Activated CD4-positive, alpha-beta T cell treated with anti-CD3 and anti-CD28 coated beads for 36 hours (primary cell): ENCODE data around the gene CASP8. TPM values are rescaled to one million over a fixed set of nuclear protein-coding genes. Genes with fewer than 3 reads are reported as not detected.
"Not testable (repeated sequence)": the region's sequence is repeated elsewhere in the genome, so short reads cannot be mapped to it uniquely, and the experiment has no call there.

Experiments used
- ATAC-seq: fragments of 200-7000 bp; cut with Tn5 transposase; one replicate; pipeline ENCODE4 v1.10.0; 2021; ENCODE audit warnings: mild to moderate bottlenecking, moderate library complexity
- CTCF ChIA-PET: fragments of 350-600 bp; sonication (Branson Sonifier 250); formaldehyde crosslinking; loops from one replicate; lab custom pipeline; 2021; ENCODE audit warnings: antibody characterized with exemption; lab: Charles Lee
- POLR2A ChIA-PET: fragments of 350-600 bp; sonication (Branson Sonifier 250); formaldehyde crosslinking; loops from one replicate; lab custom pipeline; 2021; ENCODE audit warnings: antibody characterized with exemption, inconsistent platforms; lab: Charles Lee
- DNase-seq: peaks from one replicate; pipeline ENCODE4 v3.0.0-alpha.2; 2020
- H3K27ac Mint-ChIP-seq: one replicate; pipeline ENCODE4 v1.8.0; 2021; ENCODE audit warnings: mixed read lengths
- H3K27me3 Mint-ChIP-seq: one replicate; pipeline ENCODE4 v1.8.0; 2021; ENCODE audit warnings: mixed read lengths
- H3K36me3 Mint-ChIP-seq: one replicate; pipeline ENCODE4 v1.8.0; 2021; ENCODE audit warnings: low read depth, mixed read lengths
- H3K4me1 Mint-ChIP-seq: one replicate; pipeline ENCODE4 v1.8.0; 2021; ENCODE audit warnings: mixed read lengths
- H3K4me3 Mint-ChIP-seq: one replicate; pipeline ENCODE4 v1.8.0; 2021; ENCODE audit warnings: mild to moderate bottlenecking, moderate library complexity, mixed read lengths
- H3K9me3 Mint-ChIP-seq: one replicate; pipeline ENCODE4 v1.8.0; 2021; ENCODE audit warnings: low read depth, mixed read lengths
- intact Hi-C, 2 experiments: fragments of 100-400 bp; cut with DNase I in 1 of 2; cut with micrococcal nuclease in 1 of 2; formaldehyde crosslinking; loops; one replicate each; pipeline versions ENCODE4 v1.14.2 to v1.15.1; 2022 to 2024; cut with DNase I, micrococcal nuclease
- total RNA-seq, 2 experiments: library from RNA; stranded (reverse); gene quantifications; one replicate each; pipeline ENCODE4 v1.2.3, GENCODE V29; 2021

CASP8 gene
- total RNA-seq, 2 experiments from 2014 or later = 45.1 to 49.1 TPM

DNA sequence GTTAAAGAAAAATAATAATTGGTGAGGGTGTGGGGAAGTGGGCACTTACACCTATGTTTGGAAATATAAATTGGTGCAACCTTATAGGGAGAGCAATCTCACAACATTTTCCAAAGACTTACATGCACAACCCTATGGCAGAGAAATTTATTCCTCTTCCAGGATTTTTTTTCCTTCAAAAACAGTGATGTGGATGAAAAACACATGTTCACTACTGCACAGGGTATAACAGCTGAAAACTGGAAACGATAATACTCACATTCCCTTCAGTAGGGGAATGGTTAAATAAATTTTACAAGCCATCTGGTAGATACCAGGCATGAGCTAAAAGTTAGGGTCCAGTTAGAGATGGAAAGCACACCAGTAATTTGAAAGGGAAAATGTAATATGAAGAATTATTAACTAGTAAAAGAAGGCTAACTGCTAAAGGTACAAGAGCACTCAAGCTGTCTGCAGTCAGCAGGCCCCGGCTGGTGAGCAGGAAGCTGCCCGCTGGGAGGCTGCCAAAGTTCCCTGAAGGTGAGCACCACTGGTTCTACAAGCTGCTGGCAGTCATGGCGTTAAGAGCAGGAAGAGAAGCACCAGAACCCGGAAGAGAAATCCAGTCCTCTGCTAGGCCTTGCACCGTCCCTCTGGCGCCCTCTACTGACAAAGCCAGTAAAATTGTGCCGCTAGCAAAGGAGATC is 28.4 kb upstream of the CASP8 start:
- POLR2A ChIA-PET = interaction anchor here (0.6 to 2.5 kb wide), 7 partner anchors 27 to 304 kb away, joined by 4 to 17 read pairs (median 6); partner anchors contain the start of genes CASP10 and CASP8
- no peaks in the 10 kb centered on the region for H3K27me3 Mint-ChIP-seq
- peak overlapping the region; percentile 68 for H3K4me3 Mint-ChIP-seq
- peak; percentile 47 for ATAC-seq
- peaks cover 10% of the 10 kb centered on the region for H3K36me3 Mint-ChIP-seq
- CTCF ChIA-PET = interaction anchor here (0.6 to 4.4 kb wide), 69 partner anchors 10 to 426 kb away, joined by 3 to 99 read pairs (median 5); partner anchors contain the start of genes CASP10, CASP8, CFLAR and NIF3L1
- peaks cover 49% of the 10 kb centered on the region for H3K4me1 Mint-ChIP-seq
- DNase-seq = peak; percentile 96
- H3K9me3 Mint-ChIP-seq = no peaks in the 10 kb centered on the region
- H3K27ac Mint-ChIP-seq = peak overlapping the region; percentile 78
- intact Hi-C loops = loop anchor here (1.0 to 10.0 kb wide), 14 partner anchors 19 to 549 kb away; partner anchors contain the start of genes STRADB (in 2 of the 2), TMEM237 (in 2 of the 2), TRAK2 (in 2 of the 2) and ALS2 (in 1 of the 2)

DNA sequence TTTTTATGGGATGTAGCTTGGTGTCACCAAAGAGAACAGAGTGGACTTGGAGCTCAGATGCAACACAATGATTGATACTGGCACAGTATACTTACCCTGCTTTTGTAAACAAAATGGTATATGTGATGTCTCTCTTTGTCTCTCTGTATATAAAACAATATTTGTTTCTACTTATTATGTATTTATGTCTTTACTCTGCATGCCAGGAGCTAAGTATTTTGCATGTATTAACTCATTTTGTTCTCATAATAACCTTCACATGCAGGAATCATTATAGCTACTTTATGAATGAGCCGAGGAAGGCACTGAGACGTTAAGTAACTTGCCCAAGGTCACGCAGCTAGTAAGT is 27.9 kb upstream of the CASP8 start:
- Mint-ChIP-seq H3K4me1 (peaks cover 54% of the 10 kb centered on the region), H3K9me3 (no peaks in the 10 kb centered on the region), H3K36me3 (peaks cover 13% of the 10 kb centered on the region), H3K27me3 (no peaks in the 10 kb centered on the region), H3K4me3 (peak overlapping the region; percentile 92), H3K27ac (peak overlapping the region; percentile 78)
- DNase-seq (no peak), ATAC-seq (no peak)
- CTCF ChIA-PET = interaction anchor here (0.6 to 4.4 kb wide), 65 partner anchors 11 to 373 kb away, joined by 3 to 99 read pairs (median 7); partner anchors contain the start of genes CASP10, CASP8, CFLAR and NIF3L1
- intact Hi-C loops = loop anchor here (1.0 to 10.0 kb wide), 14 partner anchors 20 to 548 kb away; partner anchors contain the start of genes STRADB (in 2 of the 2), TMEM237 (in 2 of the 2), TRAK2 (in 2 of the 2) and ALS2 (in 1 of the 2)
- POLR2A ChIA-PET = interaction anchor here (0.6 to 2.5 kb wide), 9 partner anchors 28 to 305 kb away, joined by 4 to 17 read pairs (median 6); partner anchors contain the start of genes CASP10 and CASP8

DNA sequence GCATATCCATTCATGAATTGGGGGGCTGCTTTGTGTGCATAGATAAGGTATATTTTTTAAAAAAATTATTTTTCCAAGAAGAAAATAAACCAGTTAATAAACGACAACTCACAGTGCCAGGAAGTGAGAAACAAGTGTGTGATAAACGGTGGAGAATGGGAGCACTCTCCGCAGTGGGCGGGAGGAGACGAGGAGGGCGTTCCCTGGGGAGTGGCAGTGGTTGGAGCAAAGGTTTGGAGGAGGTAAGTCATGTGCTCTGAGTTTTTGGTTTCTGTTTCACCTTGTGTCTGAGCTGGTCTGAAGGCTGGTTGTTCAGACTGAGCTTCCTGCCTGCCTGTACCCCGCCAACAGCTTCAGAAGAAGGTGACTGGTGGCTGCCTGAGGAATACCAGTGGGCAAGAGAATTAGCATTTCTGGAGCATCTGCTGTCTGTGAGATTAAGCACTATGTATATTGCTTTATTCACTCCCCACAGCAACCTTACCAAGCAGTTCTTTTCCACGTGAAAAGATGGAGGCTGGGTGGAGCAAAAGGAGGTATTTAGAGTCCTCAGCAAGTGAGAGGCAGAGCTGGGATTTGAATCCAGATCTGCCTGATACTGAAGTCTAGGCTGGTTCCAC is 27.0 kb upstream of the CASP8 start:
- peak overlapping the region; percentile 93 for H3K27ac Mint-ChIP-seq
- peaks cover 19% of the 10 kb centered on the region for H3K36me3 Mint-ChIP-seq
- CTCF ChIA-PET = interaction anchor here (0.5 to 4.4 kb wide), 47 partner anchors 10 to 947 kb away, joined by 3 to 99 read pairs (median 7); partner anchors contain the start of genes CASP10, CASP8, CFLAR and NIF3L1
- ATAC-seq (peak; percentile 91), DNase-seq (peak; percentile 92)
- peak overlapping the region; percentile 92 for H3K4me3 Mint-ChIP-seq
- H3K9me3 Mint-ChIP-seq = no peaks in the 10 kb centered on the region
- intact Hi-C loops = loop anchor here (1.0 to 10.0 kb wide), 15 partner anchors 21 to 547 kb away; partner anchors contain the start of genes HYCC2 (in 2 of the 2), STRADB (in 2 of the 2), TMEM237 (in 2 of the 2) and TRAK2 (in 2 of the 2)
- no peaks in the 10 kb centered on the region for H3K27me3 Mint-ChIP-seq
- peaks cover 57% of the 10 kb centered on the region for H3K4me1 Mint-ChIP-seq
- POLR2A ChIA-PET = interaction anchor here (0.5 to 2.5 kb wide), 17 partner anchors 27 to 1145 kb away, joined by 3 to 17 read pairs (median 4); partner anchors contain the start of genes CASP10, CASP8, NIF3L1 and ORC2

DNA sequence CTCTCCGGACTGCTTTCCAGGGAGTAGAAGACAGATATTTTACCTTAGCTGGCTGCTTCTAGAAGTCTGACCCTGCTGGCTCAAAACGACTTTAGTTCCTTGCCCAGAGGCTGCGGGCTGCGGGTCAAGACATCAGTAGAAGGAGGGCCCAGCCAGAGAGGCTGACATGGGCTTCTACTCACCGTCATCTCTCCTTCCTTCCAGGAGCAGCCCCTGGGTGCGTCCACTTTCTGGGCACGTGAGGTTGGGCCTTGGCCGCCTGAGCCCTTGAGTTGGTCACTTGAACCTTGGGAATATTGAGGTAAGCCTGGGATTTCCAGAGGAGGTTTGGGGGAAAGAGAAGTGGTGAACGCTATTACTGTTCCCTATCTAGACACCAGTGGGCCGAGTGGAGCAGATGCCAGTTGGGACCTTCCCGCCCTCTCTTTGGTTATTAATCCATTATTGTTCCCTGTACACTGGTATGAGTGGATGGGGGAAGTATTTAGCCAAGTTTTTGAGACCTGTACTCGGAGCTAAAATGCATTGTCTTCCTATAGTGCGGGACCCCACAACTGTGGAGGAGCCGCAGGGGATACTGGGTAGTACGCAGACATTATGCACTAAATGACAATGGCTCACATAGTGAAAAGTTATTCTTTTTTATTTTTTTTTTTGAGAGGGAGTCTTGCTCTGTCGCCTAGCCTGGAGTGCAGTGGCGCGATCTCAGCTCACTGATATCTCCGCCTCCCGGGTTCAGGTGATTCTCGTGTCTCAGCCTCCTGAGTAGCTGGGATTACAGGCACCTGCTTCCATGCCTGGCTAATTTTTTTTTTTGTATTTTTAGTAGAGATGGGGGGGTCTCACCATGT is 26.3 kb upstream of the CASP8 start:
- H3K36me3 Mint-ChIP-seq = peaks cover 21% of the 10 kb centered on the region
- no peaks in the 10 kb centered on the region for H3K27me3 Mint-ChIP-seq
- peak overlapping the region; percentile 93 for H3K27ac Mint-ChIP-seq
- H3K4me3 Mint-ChIP-seq = peak overlapping the region; percentile 92
- peak; percentile 14 for ATAC-seq
- POLR2A ChIA-PET = interaction anchor here (0.5 to 2.5 kb wide), 18 partner anchors 29 to 1144 kb away, joined by 3 to 17 read pairs (median 3); partner anchors contain the start of genes CASP10, NIF3L1, ORC2 and PPIL3
- peaks cover 50% of the 10 kb centered on the region for H3K4me1 Mint-ChIP-seq
- DNase-seq = peak; percentile 46
- CTCF ChIA-PET = interaction anchor here (0.6 to 4.4 kb wide), 35 partner anchors 9 to 344 kb away, joined by 3 to 99 read pairs (median 7); partner anchors contain the start of genes CASP10, CASP8, CFLAR and NIF3L1
- intact Hi-C loops = loop anchor here (1.0 to 10.0 kb wide), 15 partner anchors 21 to 547 kb away; partner anchors contain the start of genes HYCC2 (in 2 of the 2), STRADB (in 2 of the 2), TMEM237 (in 2 of the 2) and TRAK2 (in 2 of the 2)
- H3K9me3 Mint-ChIP-seq = no peaks in the 10 kb centered on the region

DNA sequence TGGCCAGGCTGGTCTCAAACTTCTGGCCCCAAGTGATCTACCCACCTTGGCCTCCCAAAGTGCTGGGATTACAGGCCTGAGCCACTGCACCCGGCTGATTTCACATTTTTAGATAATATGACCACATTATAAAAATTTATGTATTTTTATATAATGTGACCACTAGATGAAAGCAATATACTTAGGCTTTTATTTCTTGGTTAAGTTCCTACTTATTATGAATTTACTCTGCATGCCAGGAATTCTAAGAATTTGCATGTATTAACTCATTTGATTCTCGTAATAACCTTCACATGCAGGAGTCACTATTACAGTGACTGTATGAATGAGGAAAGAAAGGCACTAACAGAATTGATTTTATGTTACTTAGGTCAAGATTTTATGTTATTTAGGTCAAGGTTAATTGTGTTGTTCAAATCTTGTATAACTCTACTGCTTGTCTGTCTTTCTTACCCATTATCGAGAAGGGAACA is 25.6 kb upstream of the CASP8 start:
- DNase-seq (no peak), ATAC-seq (no peak)
- peak overlapping the region; percentile 92 for H3K4me3 Mint-ChIP-seq
- CTCF ChIA-PET = interaction anchor here (0.7 to 4.4 kb wide), 7 partner anchors 19 to 267 kb away, joined by 3 to 99 read pairs (median 5); partner anchors contain the start of gene CASP10
- H3K27ac Mint-ChIP-seq = peak overlapping the region; percentile 93
- H3K9me3 Mint-ChIP-seq = no peaks in the 10 kb centered on the region
- intact Hi-C loops = loop anchor here (5.0 to 10.0 kb wide), 4 partner anchors 38 to 943 kb away; partner anchors contain the start of gene TMEM237 (in 1 of the 2)
- H3K4me1 Mint-ChIP-seq = peaks cover 51% of the 10 kb centered on the region
- POLR2A ChIA-PET = interaction anchor here (0.6 to 1.7 kb wide), 5 partner anchors 28 to 523 kb away, joined by 3 to 4 read pairs (median 3); no protein-coding TSS in a partner anchor
- H3K36me3 Mint-ChIP-seq = peaks cover 27% of the 10 kb centered on the region
- no peaks in the 10 kb centered on the region for H3K27me3 Mint-ChIP-seq

DNA sequence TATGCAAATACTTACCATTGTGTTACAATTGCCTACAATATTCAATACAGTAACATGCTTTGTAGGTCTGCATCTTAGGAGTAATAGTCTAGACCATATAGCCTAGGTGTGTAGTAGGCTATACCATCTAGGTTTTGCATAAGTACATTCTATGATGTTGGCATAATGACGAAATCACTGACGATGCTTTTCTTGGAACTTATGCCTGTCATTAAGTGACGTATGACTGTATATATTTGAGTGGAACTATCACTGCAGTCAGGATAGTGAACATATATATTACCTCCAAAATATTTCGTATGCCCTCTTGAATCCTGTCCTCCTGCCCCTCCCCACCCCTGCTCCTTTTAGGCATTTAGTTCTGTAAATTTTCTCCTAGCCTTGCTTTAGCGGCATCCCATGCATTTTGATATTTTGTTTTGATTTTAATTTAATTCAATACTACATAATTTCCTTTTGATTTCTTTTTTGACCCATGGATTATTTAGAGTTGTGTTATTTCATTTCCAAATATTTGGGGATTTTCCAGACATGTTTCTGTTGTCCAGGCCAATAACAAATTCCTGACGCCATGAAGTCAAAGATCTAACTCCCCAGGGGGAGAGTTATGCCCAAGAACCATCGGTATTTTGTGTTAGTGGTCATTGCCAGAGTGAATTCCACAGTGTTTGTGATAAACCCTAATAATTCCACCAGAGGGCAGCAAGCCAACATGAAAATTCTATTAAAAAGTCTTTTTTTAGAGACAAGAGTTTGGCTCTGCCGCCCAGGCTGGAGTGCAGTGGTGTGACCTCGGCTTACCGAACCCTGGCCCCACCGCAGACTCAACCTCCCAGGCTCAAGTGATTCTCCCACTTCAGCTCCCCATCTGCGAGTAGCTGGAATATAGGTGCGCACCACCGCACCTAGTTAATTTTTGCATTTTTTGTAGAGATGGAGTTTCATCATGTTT is 24.2 kb upstream of the CASP8 start:
- H3K9me3 Mint-ChIP-seq = no peaks in the 10 kb centered on the region
- peaks cover 49% of the 10 kb centered on the region for H3K4me1 Mint-ChIP-seq
- peaks cover 40% of the 10 kb centered on the region for H3K36me3 Mint-ChIP-seq
- DNase-seq (peak; percentile 68), ATAC-seq (peak; percentile 10)
- no peaks in the 10 kb centered on the region for H3K27me3 Mint-ChIP-seq
- H3K27ac Mint-ChIP-seq = peak overlapping the region; percentile 91
- peak overlapping the region; percentile 92 for H3K4me3 Mint-ChIP-seq
- CTCF ChIA-PET = interaction anchor here (0.7 to 4.4 kb wide), 22 partner anchors 15 to 137 kb away, joined by 3 to 48 read pairs (median 3); partner anchors contain the start of genes CASP10, CASP8 and FLACC1
- POLR2A ChIA-PET = interaction anchor here (0.6 to 1.0 kb wide), 3 partner anchors 38 to 118 kb away, joined by 3 to 10 read pairs (median 4); no protein-coding TSS in a partner anchor
- intact Hi-C loops = loop anchor here (1.0 to 10.0 kb wide), 7 partner anchors 22 to 941 kb away; partner anchors contain the start of genes FZD7 (in 1 of the 2), STRADB (in 1 of the 2), TMEM237 (in 1 of the 2) and TRAK2 (in 1 of the 2)

DNA sequence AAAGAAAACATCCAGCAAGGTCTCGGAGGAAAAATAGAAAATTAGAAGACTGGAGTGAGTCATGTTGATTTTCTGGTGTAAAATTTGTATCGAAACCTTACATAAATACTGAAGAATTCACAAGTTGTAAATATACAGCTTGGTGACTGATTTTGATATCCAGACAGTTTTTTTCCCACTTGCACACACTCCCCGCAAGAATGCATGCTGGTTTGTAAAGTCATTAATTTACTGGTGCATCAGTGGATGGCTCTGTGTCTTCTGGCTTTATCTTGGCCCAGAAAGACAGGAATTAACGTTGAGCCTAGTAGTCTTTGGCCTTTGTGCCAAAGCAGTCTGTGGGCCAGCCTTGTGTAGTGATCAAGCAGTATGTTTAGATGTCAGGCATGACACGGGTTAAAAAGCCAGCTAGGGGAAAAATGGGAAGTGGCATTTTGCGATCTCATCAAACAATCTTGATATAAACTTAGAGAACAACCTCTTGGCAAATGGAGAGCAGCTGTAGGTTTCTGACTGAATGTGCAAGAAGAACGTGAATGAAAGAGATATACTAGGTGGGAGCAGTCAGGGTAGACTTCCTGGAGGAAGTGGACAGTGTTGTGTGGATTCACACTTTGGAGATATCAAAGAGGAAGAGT is 22.7 kb upstream of the CASP8 start:
- intact Hi-C loops = loop anchor here (5.0 to 10.0 kb wide), 3 partner anchors 35 to 940 kb away; partner anchors contain the start of gene TMEM237 (in 1 of the 2)
- Mint-ChIP-seq H3K27me3 (no peaks in the 10 kb centered on the region), H3K4me3 (no peak overlapping the region), H3K36me3 (peaks cover 52% of the 10 kb centered on the region), H3K4me1 (peaks cover 46% of the 10 kb centered on the region), H3K9me3 (peaks cover 2% of the 10 kb centered on the region), H3K27ac (peak overlapping the region; percentile 69)
- ATAC-seq (no peak), DNase-seq (no peak)
- CTCF ChIA-PET = interaction anchor here (0.5 to 2.5 kb wide), 17 partner anchors 23 to 272 kb away, joined by 3 to 26 read pairs (median 3); partner anchors contain the start of genes CASP8 and FLACC1
- POLR2A ChIA-PET = interaction anchor here (0.6 to 1.0 kb wide), 2 partner anchors 42 to 179 kb away, joined by 4 read pairs; no protein-coding TSS in a partner anchor

DNA sequence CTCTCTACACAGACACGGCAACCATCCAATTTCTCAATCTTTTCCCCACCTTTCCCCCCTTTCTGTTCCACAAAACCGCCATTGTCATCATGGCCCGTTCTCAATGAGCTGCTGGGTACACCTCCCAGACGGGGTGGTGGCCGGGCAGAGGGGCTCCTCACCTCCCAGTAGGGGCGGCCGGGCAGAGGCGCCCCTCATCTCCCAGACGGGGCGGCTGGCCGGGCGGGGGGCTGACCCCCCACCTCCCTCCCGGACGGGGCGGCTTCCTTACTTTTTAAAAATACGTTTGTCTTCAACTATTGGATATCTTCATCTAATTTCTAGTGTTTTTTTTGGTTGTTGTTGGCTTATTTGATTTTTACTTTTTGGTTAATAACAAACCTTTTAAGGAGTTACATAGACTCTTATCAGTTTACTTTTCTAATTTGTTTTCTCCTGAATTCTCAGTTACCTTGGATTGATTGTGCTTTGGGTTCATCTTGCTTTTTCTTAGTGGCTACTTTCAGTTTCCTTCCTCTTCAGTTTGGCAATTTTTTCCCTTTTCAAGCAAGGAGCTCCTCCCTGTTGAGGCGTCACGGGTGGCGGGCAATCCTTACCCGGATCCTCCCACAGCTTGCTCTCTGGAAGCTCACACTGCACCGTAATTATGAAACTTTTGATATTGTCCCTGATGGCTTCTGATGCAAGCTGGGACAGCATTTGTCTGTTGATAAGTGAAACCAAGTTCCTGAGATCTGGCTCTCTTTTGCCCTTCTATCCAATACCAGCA is 21.0 kb upstream of the CASP8 start:
- H3K36me3 Mint-ChIP-seq = peaks cover 49% of the 10 kb centered on the region
- ATAC-seq = peak; percentile 39
- not testable (repeated sequence) for H3K27me3 Mint-ChIP-seq, H3K4me3 Mint-ChIP-seq, H3K9me3 Mint-ChIP-seq
- CTCF ChIA-PET = interaction anchor here (0.6 to 1.0 kb wide), 2 partner anchors 12 to 25 kb away, joined by 3 read pairs; no protein-coding TSS in a partner anchor
- peaks cover 43% of the 10 kb centered on the region for H3K4me1 Mint-ChIP-seq
- peak; percentile 59 for DNase-seq
- peak overlapping the region; percentile 88 for H3K27ac Mint-ChIP-seq
- intact Hi-C loops = loop anchor here (5.0 to 10.0 kb wide), 3 partner anchors 33 to 938 kb away; partner anchors contain the start of gene TMEM237 (in 1 of the 2)
- POLR2A ChIA-PET = interaction anchor here (0.8 to 1.0 kb wide), 2 partner anchors 23 to 24 kb away, joined by 4 read pairs; no protein-coding TSS in a partner anchor
